Hypothalamus (tissue), 51 donors: ENCODE results near the gene HSPA6.
"Not testable (repeated sequence)": the region's sequence is repeated elsewhere in the genome, so short reads cannot be mapped to it uniquely, and the experiment has no call there.

Experiments used
- DNase-seq, 51 donors: peaks; one replicate each; lab custom pipeline; 2025; lab: John Stamatoyannopoulos, UW

The HSPA6 gene

GRCh38 chr1:161523817-161524741, at the start of gene HSPA6:
Gene HSPA6 (plus strand): TSS chr1:161524540. CDS start chr1:161524659, 119 bp downstream.
- peak in 42 of 51 donors; percentile 23 to 93 (median 56) for DNase-seq

- DNase-seq = not testable (repeated sequence)
These were observed 46.6 kb upstream of the HSPA6 start for GRCh38 chr1:161477711-161478110.

GRCh38 chr1:161478985-161479384, 45.4 kb upstream of the HSPA6 start:
- DNase-seq = no peak

GRCh38 chr1:161480381-161481035, 43.8 kb upstream of the HSPA6 start:
- no peak for DNase-seq

GRCh38 chr1:161481624-161482392, 42.5 kb upstream of the HSPA6 start:
- DNase-seq = no peak

- DNase-seq = no peak
These were observed 41.7 kb upstream of the HSPA6 start for GRCh38 chr1:161482610-161483009.

- DNase-seq = no peak
These were observed 41.0 kb upstream of the HSPA6 start for GRCh38 chr1:161483361-161483760.

- DNase-seq = no peak
These were observed 39.7 kb upstream of the HSPA6 start for GRCh38 chr1:161484613-161485012.

- peak in 14 of 51 donors; percentile 4 to 75 (median 16) for DNase-seq
These were observed 37.3 kb upstream of the HSPA6 start for GRCh38 chr1:161486806-161487741.

- no peak for DNase-seq
These were observed 32.9 kb upstream of the HSPA6 start for GRCh38 chr1:161491472-161491871.

GRCh38 chr1:161492827-161493226, 31.5 kb upstream of the HSPA6 start:
- peak in 12 of 51 donors; percentile 11 to 56 (median 24) for DNase-seq

- DNase-seq = no peak
These were observed 30.1 kb upstream of the HSPA6 start for GRCh38 chr1:161494091-161494735.

- DNase-seq = no peak
These were observed 28.9 kb upstream of the HSPA6 start for GRCh38 chr1:161495490-161495889.

GRCh38 chr1:161497961-161498360, 26.4 kb upstream of the HSPA6 start:
- no peak for DNase-seq

GRCh38 chr1:161498646-161499045, 25.7 kb upstream of the HSPA6 start:
- DNase-seq = no peak

- peak in 2 of 51 donors; percentile 17 to 22 for DNase-seq
These were observed 25.0 kb upstream of the HSPA6 start for GRCh38 chr1:161499099-161500039.

GRCh38 chr1:161501234-161501633, 23.1 kb upstream of the HSPA6 start:
- no peak for DNase-seq

GRCh38 chr1:161502181-161502580, 22.2 kb upstream of the HSPA6 start:
- no peak for DNase-seq
